Fibroblast of skin of left quadriceps (primary cell): Measurements from ENCODE around the gene GLB1L2.
A peak's percentile ranks its signal among the peaks of the same experiment; 100 is the strongest.

Source experiments
- DNase-seq, 2 experiments: peaks; one replicate each; pipeline ENCODE4 v3.0.0-alpha.2; 2013; ENCODE audit warnings: low read depth in 2 of 2

Gene GLB1L2

GRCh38 chr11:134346976-134347350 lies 15.2 kb downstream of the GLB1L2 start:
- DNase-seq = no peak

- no peak for DNase-seq
Observed at GRCh38 chr11:134347441-134347840, 15.7 kb downstream of the GLB1L2 start.

GRCh38 chr11:134349109-134349801 lies 17.5 kb downstream of the GLB1L2 start:
- no peak for DNase-seq

- DNase-seq = no peak
Observed at GRCh38 chr11:134349802-134350355, 18.1 kb downstream of the GLB1L2 start.

- DNase-seq = no peak
Observed at GRCh38 chr11:134350381-134350780, 18.6 kb downstream of the GLB1L2 start.

GRCh38 chr11:134352111-134352510 lies 20.3 kb downstream of the GLB1L2 start:
- DNase-seq = no peak

GRCh38 chr11:134355136-134355535 lies 23.3 kb downstream of the GLB1L2 start:
- DNase-seq = no peak

GRCh38 chr11:134355656-134356055 lies 23.9 kb downstream of the GLB1L2 start:
- DNase-seq = no peak

- DNase-seq = no peak
Observed at GRCh38 chr11:134356656-134357544, 25.1 kb downstream of the GLB1L2 start.

GRCh38 chr11:134357545-134357839 lies 25.7 kb downstream of the GLB1L2 start:
- DNase-seq = no peak

GRCh38 chr11:134358165-134358855 lies 26.5 kb downstream of the GLB1L2 start:
- DNase-seq = no peak

GRCh38 chr11:134358856-134359490 lies 27.2 kb downstream of the GLB1L2 start:
- no peak for DNase-seq

- no peak for DNase-seq
Observed at GRCh38 chr11:134359646-134360045, 27.9 kb downstream of the GLB1L2 start.

- peak; percentile 14 for DNase-seq
Observed at GRCh38 chr11:134360050-134360835, 28.5 kb downstream of the GLB1L2 start.

- DNase-seq = no peak
Observed at GRCh38 chr11:134361661-134362060, 29.9 kb downstream of the GLB1L2 start.

- no peak for DNase-seq
Observed at GRCh38 chr11:134362192-134362901, 30.6 kb downstream of the GLB1L2 start.

- no peak for DNase-seq
Observed at GRCh38 chr11:134363161-134363560, 31.4 kb downstream of the GLB1L2 start.

GRCh38 chr11:134363592-134363991 lies 31.8 kb downstream of the GLB1L2 start:
- no peak for DNase-seq

GRCh38 chr11:134364261-134364660 lies 32.5 kb downstream of the GLB1L2 start:
- no peak for DNase-seq
